Pericardium fibroblast (primary cell): Measurements from ENCODE around the gene MRPL58. TPM values are rescaled to one million over a fixed set of nuclear protein-coding genes. Genes with fewer than 3 reads are reported as not detected.

Experiments used
- total RNA-seq: library from RNA; depleted of rRNA; stranded (reverse); fragments of >200 nt; gene quantifications from 2 replicates; pipeline ENCODE4 v1.2.3, GENCODE V29; 2015

MRPL58 gene
- total RNA-seq: 39.0 and 40.1 TPM in 2 replicates

DNA sequence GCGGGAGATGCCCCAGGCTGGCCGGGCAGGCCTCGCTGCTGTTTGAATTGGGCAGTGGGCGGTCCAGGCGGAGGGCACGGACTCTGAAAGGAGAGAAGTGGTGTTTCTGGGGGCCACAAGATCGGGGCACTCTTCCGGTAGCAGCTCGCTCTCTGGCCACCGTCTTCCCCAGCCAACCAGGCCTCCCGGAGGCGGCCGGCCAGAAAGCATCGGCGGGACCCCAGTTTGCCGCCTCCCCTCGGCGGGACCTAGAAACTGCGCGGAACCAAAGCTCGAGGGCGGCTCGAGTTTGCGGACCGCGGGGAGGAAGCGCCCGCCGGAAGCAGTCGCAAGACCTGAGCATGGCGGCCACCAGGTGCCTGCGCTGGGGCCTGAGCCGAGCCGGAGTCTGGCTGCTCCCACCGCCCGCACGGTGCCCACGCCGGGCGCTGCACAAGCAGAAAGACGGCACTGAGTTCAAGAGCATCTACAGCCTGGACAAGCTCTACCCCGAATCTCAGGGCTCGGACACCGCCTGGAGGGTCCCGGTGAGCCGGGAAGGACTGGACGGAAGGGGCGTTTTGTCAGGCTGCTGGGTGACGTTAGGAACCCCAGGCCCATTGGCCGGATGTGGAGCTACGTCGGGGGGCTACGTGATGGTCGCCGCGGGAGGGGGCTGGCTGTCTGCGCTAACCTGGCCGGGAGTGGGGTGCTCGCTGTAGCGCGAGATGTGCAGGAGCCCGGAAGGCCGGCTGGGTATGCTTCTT, at the start of gene MRPL58:
Gene MRPL58, plus strand, starts transcription at position 325 of the 746 bp plus-strand sequence. Its CDS starts 17 bp downstream, at position 342.

DNA sequence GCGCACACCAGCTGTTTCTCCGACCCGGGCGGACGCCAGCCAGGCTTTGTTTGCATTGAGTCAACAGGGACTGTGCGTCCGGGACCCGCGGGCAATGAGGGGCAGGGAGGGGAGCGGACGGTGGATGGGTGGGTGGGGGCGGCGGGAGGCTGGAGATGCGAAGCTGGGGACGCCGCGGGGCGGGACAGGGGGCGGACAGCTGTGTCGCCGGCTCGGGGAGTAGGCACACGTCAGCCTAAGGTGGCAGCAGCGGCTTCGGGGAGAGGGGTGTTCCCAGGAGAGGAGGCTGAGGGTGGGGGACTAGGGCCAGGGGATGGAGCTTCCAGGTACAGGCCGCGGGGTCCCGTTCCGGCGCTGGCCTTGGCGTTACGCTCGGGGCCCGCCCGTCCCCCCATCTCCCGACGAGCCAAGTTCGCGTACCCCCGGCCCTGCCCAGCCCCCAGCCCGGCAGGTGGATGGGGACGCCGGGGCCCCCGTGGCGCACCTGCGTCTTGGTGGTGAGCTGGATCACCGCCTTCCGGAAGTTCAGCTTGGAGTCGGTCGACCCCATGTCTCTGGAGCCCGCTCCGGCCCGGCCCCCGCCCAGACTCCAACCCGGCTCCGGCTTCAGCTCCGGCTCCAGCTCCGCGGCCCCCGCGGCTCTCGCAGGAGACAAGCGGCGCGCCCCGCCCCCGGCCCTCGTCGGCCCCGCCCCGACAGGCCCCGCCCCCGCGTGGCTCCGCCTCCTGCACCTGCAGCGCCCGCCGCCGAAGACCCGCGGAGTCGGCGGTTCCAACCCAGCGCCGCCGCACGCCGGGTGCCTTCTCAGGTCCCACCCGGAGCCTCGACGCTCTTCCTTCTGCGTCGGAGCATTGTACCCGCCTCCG, 40.1 kb upstream of the MRPL58 start, which contains the start of gene HID1:
Gene HID1, minus strand, starts transcription at position 653 of the 866 bp plus-strand sequence. Its CDS starts 103 bp downstream, at position 550.

DNA sequence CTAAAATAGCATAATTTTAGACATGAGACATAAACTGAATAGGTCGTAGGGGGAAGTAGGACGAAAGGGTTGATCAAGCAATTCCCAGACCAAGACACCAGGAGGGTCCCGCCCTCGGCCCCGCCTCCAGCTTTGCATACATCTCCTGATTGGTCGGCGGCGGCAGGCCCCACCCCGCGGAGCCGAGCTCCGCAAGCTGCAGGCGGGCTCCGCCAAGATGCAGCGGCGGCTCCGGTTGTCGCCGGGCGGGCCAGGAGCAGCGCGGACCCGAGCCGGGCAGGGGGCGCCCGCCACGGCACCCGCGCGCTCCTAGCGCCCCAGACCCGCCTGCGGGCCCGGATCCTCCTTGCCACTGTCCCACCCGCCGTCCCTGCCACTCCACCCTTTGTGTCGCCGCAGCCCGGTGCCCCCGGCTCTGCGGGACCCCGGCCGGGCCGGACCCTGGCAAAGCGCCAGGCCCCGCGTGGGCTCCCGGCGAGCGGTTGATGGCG, 25.0 kb upstream of the MRPL58 start, which contains the start of gene CDR2L:
Gene CDR2L, plus strand, starts transcription at position 215 of the 491 bp plus-strand sequence. CDS start 412 bp downstream, outside the sequence.

DNA sequence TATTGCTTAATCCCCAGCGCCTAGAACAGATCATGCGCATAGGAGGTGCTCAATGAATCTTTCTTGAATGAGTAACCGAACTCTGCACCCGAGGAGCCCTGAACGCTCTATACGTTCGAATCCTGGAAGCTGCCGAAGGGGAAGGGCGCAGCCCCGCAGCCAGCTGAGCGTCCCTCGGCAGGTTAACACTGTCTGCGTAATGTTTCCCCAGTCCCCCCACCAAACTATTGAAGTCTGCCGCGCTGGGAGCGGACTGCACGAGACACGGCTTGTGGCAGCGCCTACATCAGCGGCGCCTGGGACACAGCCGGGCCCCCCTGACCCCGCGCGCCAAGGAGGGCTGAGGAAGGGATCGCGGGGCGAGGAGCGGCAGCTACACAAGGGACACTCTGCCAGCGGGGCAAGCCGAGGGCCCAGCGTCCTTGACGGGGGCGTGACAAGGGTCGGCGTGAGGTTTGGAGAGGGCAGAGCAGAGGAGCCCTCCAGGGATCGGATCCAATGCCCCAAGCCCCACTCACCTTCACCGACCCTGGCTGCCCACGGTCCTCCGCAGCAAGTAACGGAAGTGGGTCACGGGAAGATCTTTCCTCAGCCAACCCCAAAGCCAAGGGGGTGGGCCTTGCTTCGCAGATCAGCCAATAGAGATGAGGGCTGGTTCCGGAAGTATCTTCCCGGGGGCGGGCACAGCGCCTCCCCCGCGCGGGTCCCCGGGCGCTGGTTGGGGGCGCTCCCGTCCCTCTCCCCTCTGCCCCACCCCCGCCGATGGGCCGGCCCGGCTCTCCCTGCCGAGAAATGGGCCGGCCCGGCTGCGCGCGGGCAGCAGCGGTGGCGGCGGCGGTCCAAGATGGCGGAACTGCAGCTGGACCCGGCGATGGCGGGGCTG, 34.2 kb downstream of the MRPL58 start, which contains the start of the genes ATP5PD and KCTD2:
Gene ATP5PD, minus strand, starts transcription at position 563 of the 883 bp plus-strand sequence. CDS start 4,319 bp downstream, outside the sequence.
Gene KCTD2, plus strand, starts transcription at position 819 of the 883 bp plus-strand sequence. Its CDS starts 26 bp downstream, at position 845.

Other genes with a start within 250 kb of the MRPL58 start
- gene NAT9, start 236.3 kb upstream of the MRPL58 start, total RNA-seq: 19.7 and 24.7 TPM in 2 replicates
- not detected in 2 replicates for gene GRIN2C, start 152.8 kb upstream of the MRPL58 start, total RNA-seq
- gene FDXR, start 139.7 kb upstream of the MRPL58 start, total RNA-seq: 13.2 and 25.7 TPM in 2 replicates
- not detected in 2 replicates for gene FADS6, start 119.0 kb upstream of the MRPL58 start, total RNA-seq
- gene USH1G, start 89.4 kb upstream of the MRPL58 start, total RNA-seq: under 0.01 TPM in 1 of 2 replicates, not detected in the other
- not detected in 2 replicates for gene OTOP2, start 88.4 kb upstream of the MRPL58 start, total RNA-seq
- not detected in 2 replicates for gene OTOP3, start 76.8 kb upstream of the MRPL58 start, total RNA-seq
- 5.2 TPM in 1 of 2 replicates, not detected in the other for gene HID1, start 39.9 kb upstream of the MRPL58 start, total RNA-seq
- gene CDR2L, start 25.0 kb upstream of the MRPL58 start, total RNA-seq: 20.7 and 23.6 TPM in 2 replicates
- gene ATP5PD, start 34.3 kb downstream of the MRPL58 start, total RNA-seq: 216 and 251 TPM in 2 replicates
- 13.0 and 20.0 TPM in 2 replicates for gene KCTD2, start 34.6 kb downstream of the MRPL58 start, total RNA-seq
- gene SLC16A5, start 75.3 kb downstream of the MRPL58 start, total RNA-seq: 5.0 and 6.0 TPM in 2 replicates
- gene ARMC7, start 97.3 kb downstream of the MRPL58 start, total RNA-seq: 3.0 and 12.7 TPM in 2 replicates
- gene NT5C, start 119.1 kb downstream of the MRPL58 start, total RNA-seq: 90.9 and 108 TPM in 2 replicates
- 75.4 and 105 TPM in 2 replicates for gene JPT1, start 141.8 kb downstream of the MRPL58 start, total RNA-seq
- gene SUMO2, start 170.3 kb downstream of the MRPL58 start, total RNA-seq: 73.5 and 82.2 TPM in 2 replicates
- 29.6 and 30.1 TPM in 2 replicates for gene NUP85, start 193.0 kb downstream of the MRPL58 start, total RNA-seq
- gene GGA3, start 248.9 kb downstream of the MRPL58 start, total RNA-seq: 12.8 and 15.6 TPM in 2 replicates
- gene MRPS7, start 249.2 kb downstream of the MRPL58 start, total RNA-seq: 22.6 and 52.7 TPM in 2 replicates